H1 (cell line): Measurements from ENCODE around the gene ADCY5. TPM values are rescaled to one million over a fixed set of nuclear protein-coding genes. Genes with fewer than 3 reads are reported as not detected.

Source experiments
- CTCF ChIA-PET: fragments of 300-600 bp; sonication (Branson Sonifier 250); formaldehyde crosslinking; loops from one replicate; lab custom pipeline; 2021; ENCODE audit not compliant: partially characterized antibody; lab: Charles Lee
- POLR2A ChIA-PET: fragments of 300-600 bp; sonication (Branson Sonifier 250); formaldehyde crosslinking; loops from one replicate; lab custom pipeline; 2021; ENCODE audit warnings: inconsistent platforms; ENCODE audit not compliant: partially characterized antibody; lab: Charles Lee
- DNase-seq, 2 experiments: peaks; one replicate each; pipeline versions ENCODE4 v3.0.0 to v3.0.0-alpha.2; 2010 to 2022; ENCODE audit warnings: low spot score in 2 of 2, low read depth in 1 of 2, mixed read lengths in 1 of 2
- FAIRE-seq: peaks from 2 replicates; lab custom pipeline; 2011; peaks lifted over from hg19 to GRCh38; lab: Jason Lieb, UNC
- H2AFZ ChIP-seq: 2 replicates; pipeline ENCODE4 v1.8.1; 2012; ENCODE audit warnings: low read length, inconsistent platforms
- H2AK5ac ChIP-seq: 2 replicates; pipeline ENCODE4 v1.6.1; 2013; ENCODE audit warnings: low read depth, low read length
- H2BK120ac ChIP-seq: replicated peaks from 2 replicates; pipeline ENCODE3; 2013; ENCODE audit warnings: low read depth, low read length, inconsistent platforms
- H2BK12ac ChIP-seq: 2 replicates; pipeline ENCODE4 v1.6.1; 2013; ENCODE audit warnings: low read depth, low read length
- H2BK15ac ChIP-seq: 2 replicates; pipeline ENCODE4 v1.6.1; 2013; ENCODE audit warnings: low read length
- H2BK20ac ChIP-seq: 2 replicates; pipeline ENCODE4 v1.6.1; 2013; ENCODE audit warnings: low read length
- H2BK5ac ChIP-seq: 2 replicates; pipeline ENCODE4 v1.6.1; 2013; ENCODE audit warnings: low read depth, low read length
- H3K14ac ChIP-seq: 2 replicates; pipeline ENCODE4 v1.6.1; 2013; ENCODE audit warnings: inconsistent platforms; ENCODE audit not compliant: insufficient read length
- H3K18ac ChIP-seq: 2 replicates; pipeline ENCODE4 v1.6.1; 2013; ENCODE audit warnings: low read length; ENCODE audit errors: extremely low read depth
- H3K23ac ChIP-seq: 2 replicates; pipeline ENCODE4 v1.6.1; 2013; ENCODE audit warnings: inconsistent platforms; ENCODE audit not compliant: insufficient read length
- H3K23me2 ChIP-seq: 2 replicates; pipeline ENCODE4 v1.6.1; 2013; ENCODE audit warnings: low read depth, low read length
- H3K27ac ChIP-seq: 2 replicates; pipeline ENCODE4 v1.6.1; 2011; ENCODE audit warnings: low read depth, low read length, inconsistent platforms
- H3K27me3 ChIP-seq, 4 experiments: replicated peaks in 1 of 4; 1 replicate in 1 of 4; 2 replicates in 3 of 4; pipeline versions ENCODE4 v1.6.1 to v1.8.1; 2011 to 2013; ENCODE audit warnings: low read length in 3 of 4, mild to moderate bottlenecking in 3 of 4, inconsistent platforms in 2 of 4, mixed read lengths in 2 of 4, moderate library complexity in 1 of 4; ENCODE audit not compliant: control insufficient read depth in 3 of 4, insufficient read depth in 3 of 4; ENCODE audit errors: extremely low read depth in 1 of 4
- H3K36me3 ChIP-seq, 4 experiments: 2 replicates each; pipeline versions ENCODE4 v1.6.1 to v1.8.1; 2011 to 2013; ENCODE audit warnings: mild to moderate bottlenecking in 4 of 4, low read length in 3 of 4, moderate library complexity in 2 of 4, control low read depth in 1 of 4, inconsistent platforms in 1 of 4; ENCODE audit not compliant: insufficient read depth in 4 of 4, control insufficient read depth in 2 of 4
- H3K4ac ChIP-seq: replicated peaks from 2 replicates; pipeline ENCODE3; 2013; ENCODE audit warnings: low read length, low read depth, mixed read lengths, inconsistent platforms; ENCODE audit not compliant: insufficient read length
- H3K4me1 ChIP-seq, 4 experiments: replicated peaks in 1 of 4; 1 replicate in 1 of 4; 2 replicates in 3 of 4; pipeline versions ENCODE4 v1.6.1 to v1.8.1; 2011 to 2013; ENCODE audit warnings: low read length in 3 of 4, inconsistent platforms in 2 of 4, mixed read lengths in 1 of 4; ENCODE audit not compliant: insufficient read depth in 4 of 4, control insufficient read depth in 3 of 4
- H3K4me2 ChIP-seq, 2 experiments: 2 replicates each; pipeline versions ENCODE4 v1.6.1 to v1.8.1; 2011 to 2013; ENCODE audit warnings: low read depth in 2 of 2, low read length in 2 of 2, control low read depth in 1 of 2, inconsistent platforms in 1 of 2, mild to moderate bottlenecking in 1 of 2; ENCODE audit not compliant: insufficient read depth in 1 of 2
- H3K4me3 ChIP-seq, 4 experiments: fragments of 200-600, 300-600 bp in 1 of 4; sonication (generic), shearing (Covaris generic), sonication (Bioruptor Twin) in 1 of 4; 2 replicates each; pipeline versions ENCODE4 v1.5.1 to v1.8.1; 2011 to 2016; ENCODE audit warnings: low read length in 4 of 4, low read depth in 3 of 4, control low read depth in 2 of 4, inconsistent platforms in 2 of 4, mild to moderate bottlenecking in 2 of 4, mixed read lengths in 1 of 4, moderate library complexity in 1 of 4; ENCODE audit not compliant: insufficient read depth in 2 of 4; ENCODE audit errors: extremely low read depth in 1 of 4
- H3K56ac ChIP-seq: replicated peaks from 2 replicates; pipeline ENCODE3; 2013; ENCODE audit warnings: low read depth, mild to moderate bottlenecking, mixed read lengths, low read length, inconsistent platforms; ENCODE audit not compliant: insufficient read length
- H3K79me1 ChIP-seq: 2 replicates; pipeline ENCODE4 v1.6.1; 2013; ENCODE audit warnings: low read depth, low read length, control low read depth
- H3K79me2 ChIP-seq, 2 experiments: 2 replicates each; pipeline versions ENCODE4 v1.6.1 to v1.8.1; 2012 to 2013; ENCODE audit warnings: low read length in 2 of 2, mild to moderate bottlenecking in 2 of 2, inconsistent platforms in 1 of 2; ENCODE audit not compliant: insufficient read depth in 2 of 2, control insufficient read depth in 1 of 2
- H3K9ac ChIP-seq, 4 experiments: replicated peaks in 1 of 4; 1 replicate in 1 of 4; 2 replicates in 3 of 4; pipeline versions ENCODE4 v1.6.1 to v1.8.1; 2011 to 2013; ENCODE audit warnings: low read depth in 3 of 4, low read length in 3 of 4, control low read depth in 2 of 4, mild to moderate bottlenecking in 2 of 4, moderate library complexity in 2 of 4, inconsistent platforms in 1 of 4; ENCODE audit errors: extremely low read depth in 1 of 4
- H3K9me3 ChIP-seq, 2 experiments: 2 replicates each; pipeline versions ENCODE4 v1.6.1 to v1.8.1; 2012 to 2013; ENCODE audit warnings: mild to moderate bottlenecking in 2 of 2, moderate library complexity in 2 of 2, control low read depth in 1 of 2, inconsistent platforms in 1 of 2, low read depth in 1 of 2, low read length in 1 of 2, mixed read lengths in 1 of 2; ENCODE audit not compliant: insufficient read depth in 2 of 2
- H4K20me1 ChIP-seq, 2 experiments: replicated peaks in 1 of 2; 2 replicates each; pipeline versions ENCODE3 to v1.8.1; 2011 to 2013; ENCODE audit warnings: inconsistent platforms in 2 of 2, low read length in 2 of 2, mild to moderate bottlenecking in 1 of 2; ENCODE audit not compliant: insufficient read depth in 2 of 2, control insufficient read depth in 1 of 2
- H4K5ac ChIP-seq: 2 replicates; pipeline ENCODE4 v1.6.1; 2013; ENCODE audit warnings: low read length, low read depth, mixed read lengths, inconsistent platforms; ENCODE audit not compliant: insufficient read length
- H4K8ac ChIP-seq: 2 replicates; pipeline ENCODE4 v1.8.0; 2013; ENCODE audit warnings: mild to moderate bottlenecking, moderate library complexity, low read length, inconsistent platforms; ENCODE audit not compliant: insufficient read depth; ENCODE audit errors: extremely low read depth
- H4K91ac ChIP-seq: replicated peaks from 2 replicates; pipeline ENCODE3; 2013; ENCODE audit warnings: low read length, mixed read lengths, inconsistent platforms; ENCODE audit not compliant: insufficient read length
- CHD2 ChIP-seq: IDR thresholded peaks from 2 replicates; pipeline ENCODE4 v1.6.1; 2012; ENCODE audit warnings: low read length, improper control_type of control experiment
- EZH2 ChIP-seq: fragments of 200-600 bp; sonication (generic); IDR thresholded peaks from 2 replicates; pipeline ENCODE4 v1.7.1; 2012; ENCODE audit warnings: low read depth, mild to moderate bottlenecking, moderate library complexity, low read length, inconsistent platforms; ENCODE audit not compliant: severe bottlenecking
- FOSL1 ChIP-seq: IDR thresholded peaks from 2 replicates; pipeline ENCODE4 v1.6.1; 2011; ENCODE audit warnings: mild to moderate bottlenecking, low read depth, low read length, moderate library complexity; ENCODE audit not compliant: insufficient read depth
- KDM5A ChIP-seq: fragments of 200-600 bp; IDR thresholded peaks from 2 replicates; pipeline ENCODE4 v1.7.1; 2012; ENCODE audit warnings: mild to moderate bottlenecking, low read length, inconsistent platforms, mixed read lengths
- RBBP5 ChIP-seq: IDR thresholded peaks from 2 replicates; pipeline ENCODE4 v1.7.1; 2012; ENCODE audit warnings: low read depth, mild to moderate bottlenecking, inconsistent platforms, low read length, moderate library complexity, borderline replicate concordance
- RXRA ChIP-seq: IDR thresholded peaks from 2 replicates; pipeline ENCODE4 v1.6.1; 2011; ENCODE audit warnings: low read depth, mild to moderate bottlenecking, low read length, moderate library complexity; ENCODE audit not compliant: insufficient read depth
- TEAD4 ChIP-seq: IDR thresholded peaks from 2 replicates; pipeline ENCODE4 v1.6.1; 2012; ENCODE audit warnings: low read depth, low read length, inconsistent platforms, mixed read lengths
- YY1 ChIP-seq: IDR thresholded peaks from 2 replicates; pipeline ENCODE4 v1.6.1; 2011; ENCODE audit warnings: low read depth, mild to moderate bottlenecking, low read length
- ZNF274 ChIP-seq: IDR thresholded peaks from 2 replicates; pipeline ENCODE4 v1.7.0; 2012; ENCODE audit warnings: low read length, borderline replicate concordance; ENCODE audit errors: extremely low read depth
- WGBS, 2 experiments: shearing (Covaris generic) in 1 of 2; methylation state at CpG; one replicate each; pipeline versions ENCODE4 v1.1.6 to v1.1.7; 2013 to 2015; ENCODE audit warnings: low lambda C conversion rate in 2 of 2, mixed read lengths in 2 of 2, inconsistent platforms in 1 of 2, low coverage in 1 of 2, missing lambda C conversion rate in 1 of 2; ENCODE audit not compliant: insufficient replicate concordance in 2 of 2, insufficient coverage in 1 of 2, insufficient read length in 1 of 2; ENCODE audit errors: extremely low coverage in 1 of 2, missing lambda C conversion rate in 1 of 2; 5-methylcytosine and 5-hydroxymethylcytosine counted together
- polyA plus RNA-seq, 7 experiments: library from polyadenylated mRNA; depleted of rRNA in 3 of 7; stranded (reverse) in 5 of 7; unstranded in 2 of 7; fragments of >200 nt in 5 of 7; fragments of 200-250 nt in 2 of 7; gene quantifications; 1 replicate in 5 of 7; 2 replicates in 1 of 7; 4 replicates in 1 of 7; pipeline versions ENCODE4 v1.2.1 to v1.2.3, GENCODE V29; 2011 to 2013; ENCODE audit warnings: missing spikeins in 2 of 7, mixed read lengths in 2 of 7
- total RNA-seq: library from RNA; stranded (reverse); fragmentation: NEBNext Ultra II Directional; extraction: Animal tissue kit (Norgen Biotek cat#: 25700); gene quantifications from 2 replicates; pipeline ENCODE4 v1.2.1, GENCODE V29; 2021
- TF ChIP-seq, protein P1 (sequence below): IDR thresholded peaks from 2 replicates; pipeline ENCODE4 v1.6.1; 2011; ENCODE audit warnings: low read length, improper control_type of control experiment
- TF ChIP-seq, protein P2 (sequence below): IDR thresholded peaks from 2 replicates; pipeline ENCODE4 v1.6.1; 2012; ENCODE audit warnings: inconsistent platforms

ADCY5 gene
- total and polyA plus RNA-seq, 2 of the 8 experiments (the other 6 are each of a cell fraction or from before 2014, with no cell fraction given) = 18.9 to 40.8 TPM

DNA sequence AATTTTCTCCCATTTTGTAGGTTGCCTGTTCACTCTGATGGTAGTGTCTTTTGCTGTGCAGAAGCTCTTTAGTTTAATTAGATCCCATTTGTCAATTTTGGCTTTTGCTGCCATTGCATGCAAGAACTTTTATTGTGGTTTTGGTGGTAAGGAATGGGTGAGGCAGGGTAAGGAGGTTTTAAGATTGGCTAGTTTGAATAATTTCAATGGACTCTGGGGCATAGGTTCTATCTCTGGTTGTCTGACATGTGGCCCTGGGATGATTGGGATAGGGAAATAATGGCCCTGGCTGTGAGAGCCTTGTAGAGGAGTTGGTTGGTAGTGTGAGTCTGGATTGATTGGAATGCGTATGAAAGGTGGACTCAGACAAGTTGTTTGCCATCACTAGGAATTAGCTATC lies 209.1 kb downstream of the ADCY5 start:
- no peak overlapping the region for H3K4me3 ChIP-seq
- H4K5ac ChIP-seq = no peak overlapping the region
- no peaks in the 10 kb centered on the region for H3K4me1 ChIP-seq
- no peak overlapping the region for H2AFZ ChIP-seq
- H3K79me2 ChIP-seq = no peaks in the 10 kb centered on the region
- POLR2A ChIA-PET = interaction anchor here (1.0 kb wide), 1 partner anchor 8 kb away, joined by 3 read pairs; no protein-coding TSS in a partner anchor
- no peak overlapping the region for H3K27ac ChIP-seq
- H4K8ac ChIP-seq = no peak overlapping the region
- H4K91ac ChIP-seq = no peak overlapping the region
- CTCF ChIA-PET = interaction anchor here (0.5 kb wide), 1 partner anchor 305 kb away, joined by 4 read pairs; no protein-coding TSS in a partner anchor
- H3K14ac ChIP-seq = no peak overlapping the region
- no peaks in the 10 kb centered on the region for H3K36me3 ChIP-seq
- DNase-seq = no peak
- 90% methylated on average over 1 of the region's 1 CpG; no CpG with 5 or more reads in 1 of the 2 experiments for WGBS, 2 experiments
- no peaks in the 10 kb centered on the region for H3K9me3 ChIP-seq
- H2BK5ac ChIP-seq = no peak overlapping the region
- no peak overlapping the region for H2BK20ac ChIP-seq
- H3K23me2 ChIP-seq = no peaks in the 10 kb centered on the region; the same call in 1 of the 2 replicates
- H3K27me3 ChIP-seq = no peaks in the 10 kb centered on the region
- H4K20me1 ChIP-seq = no peaks in the 10 kb centered on the region
- no peak overlapping the region for H2AK5ac ChIP-seq
- H3K4ac ChIP-seq = no peak overlapping the region
- H3K56ac ChIP-seq = no peak overlapping the region
- no peak overlapping the region for H3K9ac ChIP-seq
- no peak overlapping the region for H3K23ac ChIP-seq
- TF ChIP-seq RXRA = no peak
- no peak for TF ChIP-seq EZH2
- TF ChIP-seq, protein P1, sequence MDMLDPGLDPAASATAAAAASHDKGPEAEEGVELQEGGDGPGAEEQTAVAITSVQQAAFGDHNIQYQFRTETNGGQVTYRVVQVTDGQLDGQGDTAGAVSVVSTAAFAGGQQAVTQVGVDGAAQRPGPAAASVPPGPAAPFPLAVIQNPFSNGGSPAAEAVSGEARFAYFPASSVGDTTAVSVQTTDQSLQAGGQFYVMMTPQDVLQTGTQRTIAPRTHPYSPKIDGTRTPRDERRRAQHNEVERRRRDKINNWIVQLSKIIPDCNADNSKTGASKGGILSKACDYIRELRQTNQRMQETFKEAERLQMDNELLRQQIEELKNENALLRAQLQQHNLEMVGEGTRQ = no peak
- TF ChIP-seq, protein P2, sequence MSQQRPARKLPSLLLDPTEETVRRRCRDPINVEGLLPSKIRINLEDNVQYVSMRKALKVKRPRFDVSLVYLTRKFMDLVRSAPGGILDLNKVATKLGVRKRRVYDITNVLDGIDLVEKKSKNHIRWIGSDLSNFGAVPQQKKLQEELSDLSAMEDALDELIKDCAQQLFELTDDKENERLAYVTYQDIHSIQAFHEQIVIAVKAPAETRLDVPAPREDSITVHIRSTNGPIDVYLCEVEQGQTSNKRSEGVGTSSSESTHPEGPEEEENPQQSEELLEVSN = no peak
- TF ChIP-seq ZNF274 = no peak
- no peak for TF ChIP-seq YY1
- no peak for TF ChIP-seq TEAD4
- TF ChIP-seq RBBP5 = no peak
- no peak for TF ChIP-seq FOSL1
- TF ChIP-seq KDM5A = no peak
- no peak for TF ChIP-seq CHD2
- TF ChIP-seq, all 59 proteins: peak for 0
- FAIRE-seq = no peak
- Histone ChIP-seq H2BK120ac (no peak overlapping the region), H3K79me1 (no peaks in the 10 kb centered on the region), H3K18ac (no peak overlapping the region), H2BK15ac (no peak overlapping the region), H2BK12ac (no peak overlapping the region), H3K4me2 (no peak overlapping the region)
